Liver (tissue), 9 donors: ENCODE data around the gene AGFG1. TPM values are rescaled to one million over a fixed set of nuclear protein-coding genes. Genes with fewer than 3 reads are reported as not detected.

Experiments used
- DNase-seq: peaks from one replicate; pipeline ENCODE4 v3.0.0-alpha.2; 2017; ENCODE audit warnings: low spot score
- H3K27ac ChIP-seq, 2 donors: one replicate each; pipeline ENCODE4 v1.7.0; 2013; ENCODE audit warnings: inconsistent platforms in 2 of 2, low read length in 2 of 2, control low read depth in 1 of 2, low read depth in 1 of 2, mild to moderate bottlenecking in 1 of 2
- H3K27me3 ChIP-seq, 4 donors: one replicate each; pipeline versions ENCODE4 v1.6.1 to v1.7.0; 2013; ENCODE audit warnings: low read length in 3 of 4, inconsistent platforms in 1 of 4, mild to moderate bottlenecking in 1 of 4, moderate library complexity in 1 of 4; ENCODE audit not compliant: control insufficient read depth in 4 of 4, insufficient read depth in 4 of 4
- H3K36me3 ChIP-seq, 4 donors: one replicate each; pipeline versions ENCODE4 v1.6.1 to v1.7.0; 2013; ENCODE audit warnings: low read length in 3 of 4, mild to moderate bottlenecking in 3 of 4, low read depth in 1 of 4, moderate library complexity in 1 of 4; ENCODE audit not compliant: control insufficient read depth in 4 of 4, insufficient read depth in 3 of 4
- H3K4me1 ChIP-seq, 4 donors: one replicate each; pipeline versions ENCODE4 v1.6.1 to v1.7.0; 2013; ENCODE audit warnings: low read length in 3 of 4, mild to moderate bottlenecking in 3 of 4, moderate library complexity in 1 of 4; ENCODE audit not compliant: control insufficient read depth in 4 of 4, insufficient read depth in 4 of 4
- H3K4me3 ChIP-seq, 3 donors: one replicate each; pipeline versions ENCODE4 v1.6.1 to v1.7.0; 2013; ENCODE audit warnings: low read length in 3 of 3, control low read depth in 1 of 3, low read depth in 1 of 3, mild to moderate bottlenecking in 1 of 3
- H3K9ac ChIP-seq, 2 donors: one replicate each; pipeline ENCODE4 v1.7.0; 2013; ENCODE audit warnings: low read length in 2 of 2, mild to moderate bottlenecking in 2 of 2, moderate library complexity in 2 of 2, control low read depth in 1 of 2, low read depth in 1 of 2
- H3K9me3 ChIP-seq, 4 donors: one replicate each; pipeline versions ENCODE4 v1.6.1 to v1.7.0; 2013; ENCODE audit warnings: low read length in 3 of 4; ENCODE audit not compliant: control insufficient read depth in 4 of 4
- EGR1 ChIP-seq, 2 donors: IDR thresholded peaks; 2 replicates each; pipeline ENCODE4 v1.6.1; 2016 to 2018; ENCODE audit warnings: antibody characterized with exemption in 2 of 2, low read depth in 2 of 2
- FOXA2 ChIP-seq: IDR thresholded peaks from 2 replicates; pipeline ENCODE4 v1.6.1; 2016; ENCODE audit warnings: antibody characterized with exemption
- HNF4A ChIP-seq, 2 donors: conservative IDR thresholded peaks; 2 replicates each; pipeline ENCODE4 v1.6.1; 2016; ENCODE audit warnings: antibody characterized with exemption in 2 of 2, mild to moderate bottlenecking in 2 of 2
- HNF4G ChIP-seq: IDR thresholded peaks from 2 replicates; pipeline ENCODE4 v1.6.1; 2016; ENCODE audit warnings: antibody characterized with exemption
- RXRA ChIP-seq, 2 donors: IDR thresholded peaks; 2 replicates each; pipeline ENCODE4 v1.6.1; 2017 to 2018; ENCODE audit warnings: antibody characterized with exemption in 2 of 2, mild to moderate bottlenecking in 1 of 2
- WGBS: extraction: QIAGEN DNeasy Blood & Tissue Kit; methylation state at CpG from one replicate; pipeline ENCODE4 v1.1.7; 2013; 5-methylcytosine and 5-hydroxymethylcytosine counted together
- polyA plus RNA-seq, 2 donors: library from polyadenylated mRNA; stranded (reverse) in 1 of 2; unstranded in 1 of 2; fragments of 200-250 nt in 1 of 2; fragments of >200 nt in 1 of 2; fragmentation: Nextera tagmentation in 1 of 2; extraction: Ambion mirVana in 1 of 2; gene quantifications; one replicate each; pipeline versions ENCODE4 v1.2.1 to v1.2.3, GENCODE V29; 2013 to 2015
- total RNA-seq, 2 donors: library from RNA; depleted of rRNA; stranded (reverse); fragments of >200 nt; gene quantifications; one replicate each; pipeline ENCODE4 v1.2.3, GENCODE V29; 2014
- TF ChIP-seq, protein P1 (sequence below): IDR thresholded peaks from 2 replicates; pipeline ENCODE4 v1.6.1; 2016; ENCODE audit warnings: antibody characterized with exemption
- TF ChIP-seq, protein P2 (sequence below): IDR thresholded peaks from 2 replicates; pipeline ENCODE4 v1.6.1; 2016; ENCODE audit warnings: antibody characterized with exemption
- TF ChIP-seq, protein P3 (sequence below): fragments of 150-350 bp; IDR thresholded peaks from 2 replicates; pipeline ENCODE4 v1.5.1; 2017; ENCODE audit warnings: improper control_type of control experiment, low read depth, low read length; ENCODE audit not compliant: missing input control
- TF ChIP-seq, protein P4 (sequence below): IDR thresholded peaks from 2 replicates; pipeline ENCODE4 v1.6.1; 2016; ENCODE audit warnings: antibody characterized with exemption
- TF ChIP-seq, protein P5 (sequence below): IDR thresholded peaks from 2 replicates; pipeline ENCODE4 v1.6.1; 2016; ENCODE audit warnings: antibody characterized with exemption, mild to moderate bottlenecking
- donor health status: healthy.
- donor health status: healthy.
- donor health status: healthy.
- donor health status: healthy.
- donor health status: healthy.

Gene AGFG1
- total and polyA plus RNA-seq, 4 donors: 8.5 to 49.7 (median 23.7) TPM

DNA sequence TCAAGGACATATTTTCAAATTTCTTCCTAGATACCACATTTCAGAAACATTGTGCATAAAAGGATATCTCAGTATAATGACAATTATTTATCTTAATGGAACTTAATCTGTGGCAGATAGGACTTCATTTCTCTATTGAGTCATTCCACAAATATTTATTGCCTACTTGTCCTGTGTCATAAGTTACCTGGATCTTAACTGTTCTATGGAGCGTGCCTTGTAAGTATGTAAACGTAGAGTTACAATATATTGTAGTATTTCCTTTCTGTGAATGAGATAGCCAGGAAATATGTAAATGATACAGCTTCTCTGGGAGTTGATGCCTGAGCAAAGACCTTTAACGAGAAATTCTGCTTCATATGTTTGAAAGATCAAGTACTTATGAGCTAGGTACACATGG, 2.5 kb downstream of the AGFG1 start (continued):
- TF ChIP-seq, protein P1, sequence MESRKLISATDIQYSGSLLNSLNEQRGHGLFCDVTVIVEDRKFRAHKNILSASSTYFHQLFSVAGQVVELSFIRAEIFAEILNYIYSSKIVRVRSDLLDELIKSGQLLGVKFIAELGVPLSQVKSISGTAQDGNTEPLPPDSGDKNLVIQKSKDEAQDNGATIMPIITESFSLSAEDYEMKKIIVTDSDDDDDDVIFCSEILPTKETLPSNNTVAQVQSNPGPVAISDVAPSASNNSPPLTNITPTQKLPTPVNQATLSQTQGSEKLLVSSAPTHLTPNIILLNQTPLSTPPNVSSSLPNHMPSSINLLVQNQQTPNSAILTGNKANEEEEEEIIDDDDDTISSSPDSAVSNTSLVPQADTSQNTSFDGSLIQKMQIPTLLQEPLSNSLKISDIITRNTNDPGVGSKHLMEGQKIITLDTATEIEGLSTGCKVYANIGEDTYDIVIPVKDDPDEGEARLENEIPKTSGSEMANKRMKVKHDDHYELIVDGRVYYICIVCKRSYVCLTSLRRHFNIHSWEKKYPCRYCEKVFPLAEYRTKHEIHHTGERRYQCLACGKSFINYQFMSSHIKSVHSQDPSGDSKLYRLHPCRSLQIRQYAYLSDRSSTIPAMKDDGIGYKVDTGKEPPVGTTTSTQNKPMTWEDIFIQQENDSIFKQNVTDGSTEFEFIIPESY: no peak
- TF ChIP-seq, protein P2, sequence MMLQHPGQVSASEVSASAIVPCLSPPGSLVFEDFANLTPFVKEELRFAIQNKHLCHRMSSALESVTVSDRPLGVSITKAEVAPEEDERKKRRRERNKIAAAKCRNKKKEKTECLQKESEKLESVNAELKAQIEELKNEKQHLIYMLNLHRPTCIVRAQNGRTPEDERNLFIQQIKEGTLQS: no peak

DNA sequence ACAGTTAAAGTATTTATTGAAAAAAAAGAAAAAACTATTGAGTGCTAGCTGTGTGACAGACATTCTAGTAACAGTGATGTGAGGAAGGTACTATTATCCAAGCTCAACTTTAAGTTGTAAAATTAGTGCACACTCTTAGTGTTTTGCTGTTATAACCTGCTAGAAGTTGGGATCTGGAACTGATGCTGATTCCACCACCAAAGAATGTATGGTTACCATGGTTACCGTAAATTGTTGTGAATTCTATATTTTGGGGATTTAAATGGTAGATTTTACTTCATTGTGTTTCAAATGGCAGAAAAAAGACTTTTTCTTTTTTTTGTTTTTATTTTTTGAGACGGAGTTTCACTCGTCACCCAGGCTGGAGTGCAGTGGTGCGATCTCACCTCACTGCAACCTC, 5.3 kb downstream of the AGFG1 start:
- Histone ChIP-seq H3K27ac (no peak overlapping the region), H3K9ac (no peak overlapping the region), H3K4me1 (peaks cover 3 to 17% (median 16%) of the 10 kb centered on the region in 4 donors)

More for the DNA sequence above, 5.3 kb downstream of the AGFG1 start:
- Histone ChIP-seq H3K4me3 (no peak overlapping the region), H3K9me3 (no peaks in the 10 kb centered on the region), H3K27me3 (no peaks in the 10 kb centered on the region), H3K36me3 (no peaks in the 10 kb centered on the region)
- TF ChIP-seq, protein P3, sequence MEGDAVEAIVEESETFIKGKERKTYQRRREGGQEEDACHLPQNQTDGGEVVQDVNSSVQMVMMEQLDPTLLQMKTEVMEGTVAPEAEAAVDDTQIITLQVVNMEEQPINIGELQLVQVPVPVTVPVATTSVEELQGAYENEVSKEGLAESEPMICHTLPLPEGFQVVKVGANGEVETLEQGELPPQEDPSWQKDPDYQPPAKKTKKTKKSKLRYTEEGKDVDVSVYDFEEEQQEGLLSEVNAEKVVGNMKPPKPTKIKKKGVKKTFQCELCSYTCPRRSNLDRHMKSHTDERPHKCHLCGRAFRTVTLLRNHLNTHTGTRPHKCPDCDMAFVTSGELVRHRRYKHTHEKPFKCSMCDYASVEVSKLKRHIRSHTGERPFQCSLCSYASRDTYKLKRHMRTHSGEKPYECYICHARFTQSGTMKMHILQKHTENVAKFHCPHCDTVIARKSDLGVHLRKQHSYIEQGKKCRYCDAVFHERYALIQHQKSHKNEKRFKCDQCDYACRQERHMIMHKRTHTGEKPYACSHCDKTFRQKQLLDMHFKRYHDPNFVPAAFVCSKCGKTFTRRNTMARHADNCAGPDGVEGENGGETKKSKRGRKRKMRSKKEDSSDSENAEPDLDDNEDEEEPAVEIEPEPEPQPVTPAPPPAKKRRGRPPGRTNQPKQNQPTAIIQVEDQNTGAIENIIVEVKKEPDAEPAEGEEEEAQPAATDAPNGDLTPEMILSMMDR: no peak
- TF ChIP-seq HNF4A (conservative IDR thresholded peaks at IDR 0.05): no peak
- TF ChIP-seq, protein P4, sequence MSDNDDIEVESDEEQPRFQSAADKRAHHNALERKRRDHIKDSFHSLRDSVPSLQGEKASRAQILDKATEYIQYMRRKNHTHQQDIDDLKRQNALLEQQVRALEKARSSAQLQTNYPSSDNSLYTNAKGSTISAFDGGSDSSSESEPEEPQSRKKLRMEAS: no peak
- no peak for TF ChIP-seq EGR1 (IDR thresholded peaks at IDR 0.05; ENCODE audit: low read depth in 2 of 2)
- TF ChIP-seq, protein P5, sequence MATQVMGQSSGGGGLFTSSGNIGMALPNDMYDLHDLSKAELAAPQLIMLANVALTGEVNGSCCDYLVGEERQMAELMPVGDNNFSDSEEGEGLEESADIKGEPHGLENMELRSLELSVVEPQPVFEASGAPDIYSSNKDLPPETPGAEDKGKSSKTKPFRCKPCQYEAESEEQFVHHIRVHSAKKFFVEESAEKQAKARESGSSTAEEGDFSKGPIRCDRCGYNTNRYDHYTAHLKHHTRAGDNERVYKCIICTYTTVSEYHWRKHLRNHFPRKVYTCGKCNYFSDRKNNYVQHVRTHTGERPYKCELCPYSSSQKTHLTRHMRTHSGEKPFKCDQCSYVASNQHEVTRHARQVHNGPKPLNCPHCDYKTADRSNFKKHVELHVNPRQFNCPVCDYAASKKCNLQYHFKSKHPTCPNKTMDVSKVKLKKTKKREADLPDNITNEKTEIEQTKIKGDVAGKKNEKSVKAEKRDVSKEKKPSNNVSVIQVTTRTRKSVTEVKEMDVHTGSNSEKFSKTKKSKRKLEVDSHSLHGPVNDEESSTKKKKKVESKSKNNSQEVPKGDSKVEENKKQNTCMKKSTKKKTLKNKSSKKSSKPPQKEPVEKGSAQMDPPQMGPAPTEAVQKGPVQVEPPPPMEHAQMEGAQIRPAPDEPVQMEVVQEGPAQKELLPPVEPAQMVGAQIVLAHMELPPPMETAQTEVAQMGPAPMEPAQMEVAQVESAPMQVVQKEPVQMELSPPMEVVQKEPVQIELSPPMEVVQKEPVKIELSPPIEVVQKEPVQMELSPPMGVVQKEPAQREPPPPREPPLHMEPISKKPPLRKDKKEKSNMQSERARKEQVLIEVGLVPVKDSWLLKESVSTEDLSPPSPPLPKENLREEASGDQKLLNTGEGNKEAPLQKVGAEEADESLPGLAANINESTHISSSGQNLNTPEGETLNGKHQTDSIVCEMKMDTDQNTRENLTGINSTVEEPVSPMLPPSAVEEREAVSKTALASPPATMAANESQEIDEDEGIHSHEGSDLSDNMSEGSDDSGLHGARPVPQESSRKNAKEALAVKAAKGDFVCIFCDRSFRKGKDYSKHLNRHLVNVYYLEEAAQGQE: no peak
- no peak for TF ChIP-seq RXRA (IDR thresholded peaks at IDR 0.05)
- TF ChIP-seq FOXA2: no peak
- TF ChIP-seq, protein P2: no peak
- TF ChIP-seq, protein P1: no peak
- no peak for TF ChIP-seq HNF4G
- DNase-seq: no peak
- WGBS: 97% methylated on average over 4 of the region's 4 CpGs
